NCI-H748 (cell line): Measurements from ENCODE around the gene NHSL1.
A peak's percentile ranks its signal among the peaks of the same experiment; 100 is the strongest.

Source experiments
- DNase-seq: peaks from one replicate; lab custom pipeline; 2025; ENCODE audit not compliant: unreplicated experiment; lab: John Stamatoyannopoulos, UW

Gene NHSL1

GRCh38 chr6:138523347-138524210 is 24.3 kb upstream of the NHSL1 start:
- DNase-seq = no peak

- no peak for DNase-seq
These were observed 23.3 kb upstream of the NHSL1 start for GRCh38 chr6:138522611-138523010.

GRCh38 chr6:138521790-138522189 is 22.5 kb upstream of the NHSL1 start:
- DNase-seq = no peak

GRCh38 chr6:138520463-138520862 is 21.2 kb upstream of the NHSL1 start:
- DNase-seq = peak; percentile 12

- DNase-seq = no peak
These were observed 18.8 kb upstream of the NHSL1 start for GRCh38 chr6:138518054-138518453.

DNA sequence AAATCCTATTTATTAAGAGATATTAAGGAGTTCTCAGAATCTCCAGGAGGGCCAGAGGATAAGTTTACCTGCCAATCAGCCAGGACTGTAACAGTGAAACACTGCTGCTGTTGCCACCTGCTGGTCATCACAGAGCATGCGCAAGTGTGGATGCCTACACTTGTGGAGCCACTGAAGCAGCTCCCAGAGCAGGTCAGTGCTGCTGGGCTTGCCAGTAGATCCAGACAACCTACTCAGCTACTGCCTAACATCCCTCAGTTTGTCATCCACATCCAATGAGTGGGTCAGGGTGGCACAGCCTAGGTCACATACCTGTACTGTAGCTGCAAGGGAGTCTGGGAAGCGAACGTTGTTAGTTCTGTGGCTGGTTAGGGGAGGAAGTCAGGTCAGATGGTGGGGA is 18.3 kb upstream of the NHSL1 start:
- DNase-seq = peak; percentile 55

GRCh38 chr6:138515657-138516248 is 16.5 kb upstream of the NHSL1 start:
- no peak for DNase-seq

DNA sequence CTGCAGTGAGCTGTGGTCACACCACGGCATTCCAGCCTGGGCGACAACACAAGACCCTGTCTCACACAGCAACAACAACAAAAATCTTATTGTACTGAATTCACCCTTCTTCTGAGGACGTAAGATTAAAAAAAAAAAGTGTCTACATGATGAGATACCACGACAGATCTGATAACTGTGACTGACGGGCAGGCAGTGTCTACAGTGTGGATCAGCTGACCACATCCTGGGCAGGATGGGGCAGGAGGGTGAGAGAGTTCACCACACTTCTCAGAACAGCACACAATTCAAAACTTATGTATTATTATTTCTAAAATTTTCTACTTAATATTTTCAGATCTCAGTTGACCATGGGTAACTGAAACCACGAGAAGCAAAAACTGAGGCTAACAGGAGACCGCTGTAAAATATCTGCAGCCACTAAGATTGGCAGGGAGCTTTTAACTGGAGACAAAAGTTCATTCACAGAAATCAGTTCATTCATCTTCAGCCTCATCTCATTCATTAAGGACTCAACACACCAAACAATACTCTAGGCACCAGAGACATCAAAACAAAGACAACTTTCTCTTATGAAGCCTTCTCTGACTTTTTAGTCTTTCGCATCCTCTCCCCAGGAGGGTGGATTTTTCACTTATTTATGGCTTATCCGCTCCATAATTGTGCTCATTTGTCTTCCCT is 15.7 kb upstream of the NHSL1 start:
- no peak for DNase-seq

GRCh38 chr6:138512609-138513008 is 13.3 kb upstream of the NHSL1 start:
- no peak for DNase-seq

DNA sequence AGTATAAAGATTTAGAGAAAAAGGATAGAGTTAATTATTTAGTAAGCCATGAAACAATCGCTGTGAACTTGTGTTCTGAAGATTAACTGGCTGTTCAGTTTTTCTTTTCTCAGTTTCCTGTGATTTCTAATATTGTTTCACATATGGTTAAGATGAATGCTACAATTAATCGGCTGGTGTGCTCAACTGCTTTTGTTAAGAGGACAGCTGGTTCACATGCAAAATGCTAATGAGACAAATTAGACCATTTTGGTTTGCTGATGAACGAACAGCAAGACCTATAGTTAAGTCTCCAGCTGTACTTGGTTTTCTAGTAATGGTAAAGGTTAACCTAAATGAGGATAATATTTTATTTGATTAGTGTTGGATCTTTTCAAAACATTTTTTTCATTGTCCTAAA is 10.8 kb upstream of the NHSL1 start:
- DNase-seq = no peak

- peak; percentile 71 for DNase-seq
These were observed 10.1 kb upstream of the NHSL1 start for GRCh38 chr6:138509371-138509770.

GRCh38 chr6:138508676-138508988 is 9.3 kb upstream of the NHSL1 start:
- DNase-seq = no peak

DNA sequence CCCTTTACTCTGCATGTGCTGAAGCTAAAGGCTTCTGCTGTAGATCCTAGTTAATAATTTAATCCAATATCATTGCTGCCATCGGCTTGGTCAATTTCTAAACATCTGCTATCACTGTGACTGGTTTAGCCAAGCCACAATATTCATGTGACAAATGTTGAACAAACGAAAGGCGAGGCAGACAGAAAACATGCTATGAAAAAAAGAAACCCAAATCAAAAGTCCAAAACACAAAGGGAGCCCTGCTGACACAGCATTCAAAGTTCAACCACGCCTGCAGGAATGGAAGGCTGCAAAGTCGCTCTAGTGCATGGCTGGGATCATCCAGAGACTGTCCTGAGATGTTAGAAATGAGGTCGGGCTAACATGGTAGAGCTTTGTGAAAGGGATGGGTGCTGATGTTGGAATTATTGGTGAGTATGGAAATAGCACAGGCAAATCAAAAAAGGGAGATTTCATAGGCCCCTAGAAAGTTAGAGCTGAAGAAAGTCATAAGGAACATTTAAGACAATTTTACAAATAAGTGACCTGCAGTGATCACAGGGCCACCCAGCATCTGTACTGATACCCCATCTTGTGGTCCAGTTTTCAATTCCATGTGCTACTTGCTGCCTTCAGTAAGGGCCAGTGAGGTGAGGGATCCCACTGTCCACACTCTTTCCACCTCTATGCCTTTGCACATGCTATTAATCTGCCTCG is 8.8 kb upstream of the NHSL1 start:
- no peak for DNase-seq

DNA sequence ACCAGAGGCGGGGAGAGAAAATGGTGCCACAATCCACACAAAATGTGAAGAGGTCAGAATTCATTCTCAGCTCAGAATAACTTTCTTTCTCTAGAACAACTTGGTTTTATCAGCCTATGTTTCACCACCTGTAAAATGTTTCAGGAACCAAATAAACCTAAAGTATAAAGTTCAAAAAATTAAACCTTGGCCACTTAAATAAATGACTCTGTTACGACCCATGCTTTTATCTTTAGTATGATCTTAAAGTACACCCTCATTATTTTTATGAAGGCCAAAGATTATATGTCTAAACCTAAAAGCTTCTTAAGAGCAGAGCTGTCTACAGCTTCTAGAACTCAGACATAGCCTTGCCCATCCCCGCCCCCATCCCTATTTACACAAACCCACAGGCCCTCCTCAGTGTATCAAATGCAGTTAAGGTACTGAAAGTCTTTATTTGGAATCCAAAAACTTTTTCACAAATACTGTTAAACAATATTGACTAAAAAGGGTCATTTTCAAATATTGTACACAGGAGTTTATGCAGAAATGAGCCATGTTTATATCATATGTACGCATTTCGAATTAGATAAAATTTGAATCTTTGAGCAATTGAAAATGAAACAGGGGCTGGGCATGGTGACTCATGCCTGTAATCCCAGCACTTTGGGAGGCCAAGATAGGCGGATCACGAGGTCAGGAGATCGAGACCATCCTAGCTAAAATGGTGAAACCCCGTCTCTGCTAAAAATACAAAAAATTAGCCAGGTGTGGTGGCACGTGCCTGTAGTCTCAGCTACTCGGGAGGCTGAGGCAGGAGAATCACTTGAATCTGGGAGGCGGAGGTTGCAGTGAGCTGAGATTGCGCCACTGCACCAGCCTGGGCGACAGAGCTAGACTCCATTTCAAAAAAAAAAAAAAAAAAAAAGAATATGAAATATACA is 5.7 kb upstream of the NHSL1 start:
- DNase-seq = no peak

GRCh38 chr6:138503881-138504680 is 4.8 kb upstream of the NHSL1 start:
- no peak for DNase-seq

DNA sequence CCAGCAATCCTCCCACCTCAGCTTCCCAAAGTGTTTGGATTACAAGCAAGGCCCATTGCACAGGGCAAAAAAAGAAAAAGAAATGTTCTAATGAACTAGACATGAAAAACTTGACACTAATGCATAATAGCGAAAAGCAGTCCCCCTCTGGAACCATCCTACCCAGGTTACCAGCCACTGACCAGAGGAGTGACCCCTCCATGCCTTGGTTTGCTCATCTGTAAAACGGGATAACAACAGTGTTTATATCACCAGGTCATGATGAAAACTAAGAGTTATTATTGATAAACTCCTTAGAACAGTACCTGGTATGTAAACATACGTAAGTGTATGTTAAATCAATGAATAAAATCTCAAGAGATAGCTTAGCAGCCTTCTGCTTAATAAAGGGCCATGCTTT is 3.3 kb upstream of the NHSL1 start:
- no peak for DNase-seq

DNA sequence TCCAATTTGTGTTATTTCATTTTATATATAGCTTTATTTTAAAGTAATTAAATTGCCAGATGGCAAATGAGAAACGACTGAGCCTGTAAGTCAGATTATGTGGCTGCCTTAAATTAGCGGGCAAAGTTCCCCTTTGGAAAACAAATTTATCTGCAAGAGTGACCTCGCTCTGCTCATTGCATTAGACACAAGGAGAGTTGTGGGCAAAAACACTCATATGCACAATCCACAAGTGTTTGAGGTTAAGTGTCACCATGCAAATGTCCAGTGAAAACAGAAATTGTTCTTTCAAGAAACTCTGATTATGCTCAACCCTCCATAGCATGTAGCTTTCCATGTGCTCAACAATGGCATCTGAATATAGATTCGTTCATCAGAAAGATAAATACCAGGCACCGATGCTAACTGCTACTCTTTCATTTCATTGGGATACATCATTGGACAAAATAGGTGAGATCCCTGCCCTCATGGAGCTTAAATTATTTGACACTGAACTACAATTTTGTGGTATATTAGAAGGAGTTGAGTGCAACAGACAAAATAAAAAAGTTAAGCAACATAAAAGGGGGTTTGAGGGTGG is 1.7 kb upstream of the NHSL1 start:
- DNase-seq = no peak

- no peak for DNase-seq
These were observed 861 bp upstream of the NHSL1 start for GRCh38 chr6:138500045-138500665.
